GM13977 (cell line): Measurements from ENCODE around the gene SPATA2.

Source experiments
- DNase-seq: peaks from one replicate; pipeline ENCODE4 v3.0.0; 2012; ENCODE audit warnings: low spot score
- CTCF ChIP-seq: IDR thresholded peaks from 2 replicates; pipeline ENCODE4 v1.5.1; 2012; ENCODE audit warnings: mild to moderate bottlenecking, control low read depth; ENCODE audit not compliant: insufficient read depth; ENCODE audit errors: extremely low read depth, missing control alignments
- in situ Hi-C: fragments of 300-500 bp; cut with MboI; formaldehyde crosslinking; loops from one replicate; pipeline ENCODE4 v1.12.0; 2022; ENCODE audit warnings: low sequenced_read_pairs, low pct_unique_long_range_greater_than_20kb, mixed read lengths, inconsistent platforms; ENCODE audit not compliant: unreplicated experiment

Gene SPATA2

GRCh38 chr20:49928411-49929141, 13.2 kb upstream of the SPATA2 start:
- peak; percentile 81 for TF ChIP-seq CTCF
- in situ Hi-C loops, result no loop called here
- DNase-seq, result peak; percentile 82

- in situ Hi-C loops, result no loop called here
- no peak for DNase-seq
- TF ChIP-seq CTCF, result no peak
Observed at GRCh38 chr20:49925901-49926454, 10.6 kb upstream of the SPATA2 start.

GRCh38 chr20:49924247-49924646, 8.9 kb upstream of the SPATA2 start:
- TF ChIP-seq CTCF, result no peak
- in situ Hi-C loops, result no loop called here
- DNase-seq, result no peak

GRCh38 chr20:49919461-49919860, 4.1 kb upstream of the SPATA2 start:
- in situ Hi-C loops, result no loop called here
- DNase-seq, result no peak
- no peak for TF ChIP-seq CTCF

GRCh38 chr20:49919009-49919408, 3.7 kb upstream of the SPATA2 start:
- no peak for TF ChIP-seq CTCF
- DNase-seq, result no peak
- in situ Hi-C loops, result no loop called here

GRCh38 chr20:49918446-49918845, 3.1 kb upstream of the SPATA2 start:
- in situ Hi-C loops, result no loop called here
- no peak for TF ChIP-seq CTCF
- DNase-seq, result no peak
